ENCODE data around the gene MT1F. TPM values are rescaled to one million over a fixed set of nuclear protein-coding genes. Genes with fewer than 3 reads are reported as not detected.

The MT1F gene
- total RNA-seq, 1 donor from 2014 or later, result not detected

DNA sequence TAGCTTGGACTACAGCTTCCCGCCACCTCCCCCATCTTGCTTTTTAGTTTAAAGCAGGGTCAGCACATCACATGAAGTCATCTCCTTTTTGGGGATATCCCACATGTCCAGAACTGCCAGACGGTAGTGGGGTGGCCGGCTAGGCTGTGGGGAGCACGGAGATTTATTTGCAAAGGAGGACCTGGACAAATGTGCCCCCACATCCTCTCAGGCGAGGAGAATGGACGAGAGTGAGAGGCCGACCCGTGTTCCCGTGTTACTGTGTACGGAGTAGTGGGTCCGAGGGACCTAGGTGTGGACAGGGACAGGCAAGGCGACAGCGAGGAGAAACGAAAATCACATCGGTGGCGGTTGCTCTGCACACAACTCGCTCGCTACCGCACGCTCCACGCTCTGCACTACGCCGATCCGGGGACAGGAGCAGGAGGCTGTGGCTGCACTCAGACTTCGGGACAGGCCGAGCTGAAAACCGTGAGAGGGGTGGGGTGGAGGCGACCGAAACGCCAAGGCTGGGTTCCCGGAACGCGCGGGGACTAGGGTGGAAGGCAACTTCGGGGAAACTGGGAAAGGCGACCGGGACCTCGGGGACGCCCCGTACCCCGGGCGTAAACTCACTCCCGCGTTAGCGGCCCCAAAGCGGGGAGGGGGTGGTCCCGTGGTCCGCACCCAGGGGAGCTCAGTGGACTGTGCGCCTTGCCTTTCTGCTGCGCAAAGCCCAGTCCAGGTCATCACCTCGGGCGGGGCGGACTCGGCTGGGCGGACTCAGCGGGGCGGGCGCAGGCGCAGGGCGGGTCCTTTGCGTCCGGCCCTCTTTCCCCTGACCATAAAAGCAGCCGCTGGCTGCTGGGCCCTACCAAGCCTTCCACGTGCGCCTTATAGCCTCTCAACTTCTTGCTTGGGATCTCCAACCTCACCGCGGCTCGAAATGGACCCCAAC lies 19.7 kb upstream of the MT1F start, which contains the start of gene MT1A:
Gene MT1A (plus strand): TSS at position 853 of the 937 bp plus-strand sequence. CDS start 73 bp downstream, at position 926.
- Histone ChIP-seq H3K9ac (no peak within 1 kb of the TSS), H3K36me3 (no peaks in the 10 kb centered on the region), H3K4me3 (peak within 1 kb of the TSS; percentile 46), H2AFZ (replicated peaks) (no peak within 1 kb of the TSS), H3K27ac (no peak within 1 kb of the TSS), H3F3A (ENCODE audit: low read depth) (no peaks in the 10 kb centered on the region), H3K4me1 (peaks cover 7% of the 10 kb centered on the region), H4K20me1 (ENCODE audit: low read depth) (peaks cover 58% of the 10 kb centered on the region), H3K4me2 (peak within 1 kb of the TSS; percentile 85), H3K9me3 (ENCODE audit: low read depth) (no peaks in the 10 kb centered on the region), H3K79me2 (ENCODE audit: low read depth) (no peaks in the 10 kb centered on the region), H3K27me3 (peaks cover 100% of the 10 kb centered on the region)
- H3K4me1 Mint-ChIP-seq, result peaks cover 12% of the 10 kb centered on the region
- TF ChIP-seq EZH2phosphoT487 (IDR thresholded peaks at IDR 0.05), result peak; percentile 98
- peak; percentile 97 for TF ChIP-seq EZH2 (IDR thresholded peaks at IDR 0.05)
- TF ChIP-seq, protein P1, sequence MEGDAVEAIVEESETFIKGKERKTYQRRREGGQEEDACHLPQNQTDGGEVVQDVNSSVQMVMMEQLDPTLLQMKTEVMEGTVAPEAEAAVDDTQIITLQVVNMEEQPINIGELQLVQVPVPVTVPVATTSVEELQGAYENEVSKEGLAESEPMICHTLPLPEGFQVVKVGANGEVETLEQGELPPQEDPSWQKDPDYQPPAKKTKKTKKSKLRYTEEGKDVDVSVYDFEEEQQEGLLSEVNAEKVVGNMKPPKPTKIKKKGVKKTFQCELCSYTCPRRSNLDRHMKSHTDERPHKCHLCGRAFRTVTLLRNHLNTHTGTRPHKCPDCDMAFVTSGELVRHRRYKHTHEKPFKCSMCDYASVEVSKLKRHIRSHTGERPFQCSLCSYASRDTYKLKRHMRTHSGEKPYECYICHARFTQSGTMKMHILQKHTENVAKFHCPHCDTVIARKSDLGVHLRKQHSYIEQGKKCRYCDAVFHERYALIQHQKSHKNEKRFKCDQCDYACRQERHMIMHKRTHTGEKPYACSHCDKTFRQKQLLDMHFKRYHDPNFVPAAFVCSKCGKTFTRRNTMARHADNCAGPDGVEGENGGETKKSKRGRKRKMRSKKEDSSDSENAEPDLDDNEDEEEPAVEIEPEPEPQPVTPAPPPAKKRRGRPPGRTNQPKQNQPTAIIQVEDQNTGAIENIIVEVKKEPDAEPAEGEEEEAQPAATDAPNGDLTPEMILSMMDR (IDR thresholded peaks at IDR 0.05), result no peak
- H3K27me3 Mint-ChIP-seq (ENCODE audit: insufficient read depth, low read depth), result peaks cover 94% of the 10 kb centered on the region
- H3K4me3 Mint-ChIP-seq, result peak within 1 kb of the TSS; percentile 71
- peaks cover 3% of the 10 kb centered on the region for H3K9me3 Mint-ChIP-seq
- DNase-seq (ENCODE audit: low spot score), result peak; percentile 80
- no peak within 1 kb of the TSS for H3K27ac Mint-ChIP-seq
- H3K36me3 Mint-ChIP-seq, result no peaks in the 10 kb centered on the region

DNA sequence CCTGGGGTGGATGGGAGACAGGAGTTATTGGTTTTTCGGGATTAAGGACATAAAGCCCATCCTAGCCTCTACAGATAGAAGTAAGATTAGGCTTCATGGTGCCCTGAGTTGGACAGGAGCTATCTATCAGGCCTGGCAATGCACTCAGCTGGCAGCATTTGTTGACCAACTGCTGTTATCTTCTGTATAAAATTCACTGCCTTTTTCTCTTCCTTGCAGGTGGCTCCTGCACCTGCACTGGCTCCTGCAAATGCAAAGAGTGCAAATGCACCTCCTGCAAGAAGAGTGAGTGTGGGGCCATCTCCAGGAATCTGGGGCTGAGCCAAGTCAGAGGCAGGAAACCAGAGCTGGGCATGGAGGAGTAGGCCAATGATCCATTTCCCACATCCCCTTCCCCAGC lies 18.7 kb upstream of the MT1F start:
- Histone ChIP-seq H3K4me3 (no peak overlapping the region), H3K4me2 (no peak overlapping the region)

DNA sequence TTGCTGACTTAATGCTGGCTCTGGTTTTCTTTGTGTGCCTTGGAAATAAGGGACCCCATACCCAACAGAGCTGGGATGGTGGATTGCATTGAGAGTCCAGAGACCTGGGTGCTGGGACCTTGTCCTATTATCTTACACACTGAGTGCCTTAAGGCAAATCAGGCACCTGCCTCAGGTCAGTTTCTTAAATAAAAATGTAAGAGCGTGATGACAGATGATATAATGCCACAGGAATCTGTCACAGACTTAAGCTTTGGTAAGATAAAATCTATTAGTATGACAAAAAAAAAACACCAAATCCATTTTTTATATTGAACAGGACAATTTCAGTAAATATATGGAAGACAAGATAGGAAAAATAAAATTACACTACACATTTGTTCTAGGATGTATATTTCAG lies 17.7 kb upstream of the MT1F start:
- Histone ChIP-seq H3K4me1 (peaks cover 4% of the 10 kb centered on the region), H3K9me3 (ENCODE audit: low read depth) (no peaks in the 10 kb centered on the region), H3K27me3 (peaks cover 100% of the 10 kb centered on the region), H3K79me2 (ENCODE audit: low read depth) (no peaks in the 10 kb centered on the region), H4K20me1 (ENCODE audit: low read depth) (peaks cover 56% of the 10 kb centered on the region), H3K9ac (no peak overlapping the region), H3K36me3 (no peaks in the 10 kb centered on the region), H3K27ac (no peak overlapping the region), H2AFZ (replicated peaks) (no peak overlapping the region), H3K4me2 (no peak overlapping the region), H3F3A (ENCODE audit: low read depth) (no peaks in the 10 kb centered on the region), H3K4me3 (no peak overlapping the region)
- Mint-ChIP-seq H3K4me1 (peaks cover 12% of the 10 kb centered on the region), H3K9me3 (no peaks in the 10 kb centered on the region), H3K4me3 (no peak overlapping the region), H3K27ac (no peak overlapping the region), H3K27me3 (ENCODE audit: insufficient read depth, low read depth) (peaks cover 93% of the 10 kb centered on the region), H3K36me3 (no peaks in the 10 kb centered on the region)
- no peak for DNase-seq (ENCODE audit: low spot score)
- TF ChIP-seq, protein P1 (IDR thresholded peaks at IDR 0.05), result no peak
- no peak for TF ChIP-seq EZH2phosphoT487 (IDR thresholded peaks at IDR 0.05)
- TF ChIP-seq EZH2 (IDR thresholded peaks at IDR 0.05), result no peak

More for the DNA sequence above, 18.7 kb upstream of the MT1F start:
- peaks cover 100% of the 10 kb centered on the region for H3K27me3 ChIP-seq
- H3K27me3 Mint-ChIP-seq (ENCODE audit: insufficient read depth, low read depth), result peaks cover 93% of the 10 kb centered on the region
- DNase-seq (ENCODE audit: low spot score), result no peak
- H3K27ac Mint-ChIP-seq, result no peak overlapping the region
- H3K9ac ChIP-seq, result no peak overlapping the region
- no peak overlapping the region for H3K27ac ChIP-seq
- no peak overlapping the region for H2AFZ ChIP-seq (replicated peaks)
- peaks cover 3% of the 10 kb centered on the region for H3K9me3 Mint-ChIP-seq
- H3K79me2 ChIP-seq (ENCODE audit: low read depth), result no peaks in the 10 kb centered on the region
- peaks cover 7% of the 10 kb centered on the region for H3K4me1 ChIP-seq
- H3K9me3 ChIP-seq (ENCODE audit: low read depth), result no peaks in the 10 kb centered on the region
- H3F3A ChIP-seq (ENCODE audit: low read depth), result no peaks in the 10 kb centered on the region
- no peak overlapping the region for H3K4me3 Mint-ChIP-seq
- H3K36me3 ChIP-seq, result no peaks in the 10 kb centered on the region
- H3K4me1 Mint-ChIP-seq, result peaks cover 16% of the 10 kb centered on the region
- H3K36me3 Mint-ChIP-seq, result no peaks in the 10 kb centered on the region
- TF ChIP-seq EZH2 (IDR thresholded peaks at IDR 0.05), result no peak
- TF ChIP-seq, protein P1 (IDR thresholded peaks at IDR 0.05), result no peak
- no peak for TF ChIP-seq EZH2phosphoT487 (IDR thresholded peaks at IDR 0.05)
- H4K20me1 ChIP-seq (ENCODE audit: low read depth), result peaks cover 60% of the 10 kb centered on the region

All from neural progenitor cell (in vitro differentiated cells).